Astrocyte of the spinal cord (primary cell): ENCODE measurements around the gene RBMS1.

Experiments used
- DNase-seq: peaks from one replicate; pipeline ENCODE4 v3.0.0; 2011; ENCODE audit warnings: low read depth, low spot score
- H3K4me3 ChIP-seq: 2 replicates; pipeline ENCODE4 v1.5.1; 2011; ENCODE audit warnings: low read depth, mild to moderate bottlenecking, low read length, moderate library complexity
- in situ Hi-C: cut with HindIII; loops from 2 replicates; pipeline ENCODE4 v1.10.0; 2017; ENCODE audit warnings: low sequenced_read_pairs
- TF ChIP-seq, protein P1 (sequence below): IDR thresholded peaks from 2 replicates; pipeline ENCODE4 v1.5.1; 2012; ENCODE audit warnings: low read depth, mild to moderate bottlenecking, low read length, inconsistent platforms

RBMS1 gene

GRCh38 chr2:160282063-160282580 is 211.5 kb downstream of the RBMS1 start:
- in situ Hi-C loops = no loop called here
- H3K4me3 ChIP-seq = no peak overlapping the region
- DNase-seq = peak; percentile 59
- TF ChIP-seq, protein P1, sequence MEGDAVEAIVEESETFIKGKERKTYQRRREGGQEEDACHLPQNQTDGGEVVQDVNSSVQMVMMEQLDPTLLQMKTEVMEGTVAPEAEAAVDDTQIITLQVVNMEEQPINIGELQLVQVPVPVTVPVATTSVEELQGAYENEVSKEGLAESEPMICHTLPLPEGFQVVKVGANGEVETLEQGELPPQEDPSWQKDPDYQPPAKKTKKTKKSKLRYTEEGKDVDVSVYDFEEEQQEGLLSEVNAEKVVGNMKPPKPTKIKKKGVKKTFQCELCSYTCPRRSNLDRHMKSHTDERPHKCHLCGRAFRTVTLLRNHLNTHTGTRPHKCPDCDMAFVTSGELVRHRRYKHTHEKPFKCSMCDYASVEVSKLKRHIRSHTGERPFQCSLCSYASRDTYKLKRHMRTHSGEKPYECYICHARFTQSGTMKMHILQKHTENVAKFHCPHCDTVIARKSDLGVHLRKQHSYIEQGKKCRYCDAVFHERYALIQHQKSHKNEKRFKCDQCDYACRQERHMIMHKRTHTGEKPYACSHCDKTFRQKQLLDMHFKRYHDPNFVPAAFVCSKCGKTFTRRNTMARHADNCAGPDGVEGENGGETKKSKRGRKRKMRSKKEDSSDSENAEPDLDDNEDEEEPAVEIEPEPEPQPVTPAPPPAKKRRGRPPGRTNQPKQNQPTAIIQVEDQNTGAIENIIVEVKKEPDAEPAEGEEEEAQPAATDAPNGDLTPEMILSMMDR = no peak

DNA sequence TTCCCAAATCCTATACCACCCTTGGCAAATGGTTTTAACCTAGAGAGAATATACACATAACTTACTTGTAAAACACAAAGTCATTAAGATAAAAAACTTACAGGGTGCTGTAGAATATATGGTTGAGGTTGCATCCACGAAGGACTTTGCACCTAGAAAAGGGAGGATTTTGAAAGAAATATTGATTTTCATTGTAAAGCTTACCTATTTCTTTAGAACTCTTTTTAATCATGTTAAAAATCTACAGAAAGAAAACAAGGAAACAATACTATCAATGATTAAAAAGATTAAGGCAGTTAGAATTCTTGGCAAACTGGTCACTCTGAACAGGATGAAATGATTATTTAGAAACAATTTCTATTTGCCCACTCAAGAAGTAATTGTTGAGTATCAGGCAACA is 212.4 kb downstream of the RBMS1 start:
- no peak for DNase-seq
- H3K4me3 ChIP-seq = no peak overlapping the region
- in situ Hi-C loops = no loop called here
- TF ChIP-seq, protein P1 = no peak

- TF ChIP-seq, protein P1 = no peak
- in situ Hi-C loops = no loop called here
- H3K4me3 ChIP-seq = no peak overlapping the region
- no peak for DNase-seq
These were observed 213.7 kb downstream of the RBMS1 start for GRCh38 chr2:160279813-160280465.

GRCh38 chr2:160278879-160279177 is 214.8 kb downstream of the RBMS1 start:
- in situ Hi-C loops = no loop called here
- H3K4me3 ChIP-seq = no peak overlapping the region
- peak; percentile 49 for DNase-seq
- TF ChIP-seq, protein P1 = peak; percentile 65

GRCh38 chr2:160278101-160278878 is 215.3 kb downstream of the RBMS1 start:
- no peak for DNase-seq
- H3K4me3 ChIP-seq = no peak overlapping the region
- TF ChIP-seq, protein P1 = no peak
- in situ Hi-C loops = no loop called here

GRCh38 chr2:160277151-160277550 is 216.5 kb downstream of the RBMS1 start:
- in situ Hi-C loops = no loop called here
- DNase-seq = no peak
- TF ChIP-seq, protein P1 = no peak
- no peak overlapping the region for H3K4me3 ChIP-seq
